M059J (cell line): ENCODE results near the gene RBL1. TPM values are rescaled to one million over a fixed set of nuclear protein-coding genes. Genes with fewer than 3 reads are reported as not detected.
"Not testable (repeated sequence)": the region's sequence is repeated elsewhere in the genome, so short reads cannot be mapped to it uniquely, and the experiment has no call there.

Experiments used
- DNase-seq: peaks from one replicate; pipeline ENCODE4 v3.0.0-alpha.2; 2012; ENCODE audit warnings: low read depth
- total RNA-seq: library from RNA; depleted of rRNA; stranded (reverse); fragments of >200 nt; shearing (Covaris generic); gene quantifications from 2 replicates; pipeline ENCODE4 v1.2.3, GENCODE V29; 2014

The RBL1 gene
- total RNA-seq, 1 experiment from 2014 or later: 26.8 TPM

DNA sequence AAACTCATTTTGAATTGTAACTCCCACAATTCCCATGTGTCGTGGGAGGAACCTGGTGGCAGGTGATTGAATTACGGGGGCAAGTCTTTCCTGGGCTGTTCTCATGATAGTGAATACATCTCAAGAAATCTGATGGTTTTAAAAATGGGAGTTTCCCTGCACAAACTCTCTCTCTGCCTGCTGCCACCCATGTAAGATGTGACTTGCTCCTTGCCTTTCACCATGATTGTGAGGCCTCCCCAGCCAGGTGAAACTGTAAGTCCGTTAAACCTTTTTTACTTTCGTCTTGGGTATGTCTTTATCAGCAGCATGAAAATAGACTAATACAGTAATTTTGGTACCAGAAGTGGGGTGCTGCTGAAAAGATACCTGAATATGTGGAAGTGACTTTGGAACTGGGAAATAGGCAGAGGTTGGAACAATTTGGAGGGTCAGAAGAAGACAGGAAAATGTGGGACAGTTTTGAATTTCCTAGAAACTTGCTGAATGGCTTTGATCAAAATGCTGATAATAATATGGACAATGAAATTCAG lies 102.9 kb downstream of the RBL1 start:
- no peak for DNase-seq

DNA sequence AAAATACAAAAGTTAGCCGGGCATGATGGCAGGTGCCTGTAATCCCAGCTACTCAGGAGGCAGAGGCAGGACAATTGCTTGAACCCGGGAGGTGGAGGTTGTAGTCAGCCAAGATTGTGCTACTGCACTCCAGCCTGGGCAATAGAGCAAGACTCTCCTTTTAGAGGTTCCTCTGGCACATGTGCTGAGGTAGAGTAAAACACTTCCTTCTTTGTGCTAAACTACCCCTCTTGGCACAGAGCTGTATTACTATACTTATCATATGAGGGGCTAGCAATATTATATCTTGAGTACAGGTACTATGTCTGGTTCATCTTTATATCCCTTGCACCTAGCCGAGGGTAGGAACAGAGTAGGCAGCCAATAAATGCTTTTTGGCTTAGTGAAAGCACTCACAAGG lies 104.1 kb downstream of the RBL1 start:
- DNase-seq: no peak

DNA sequence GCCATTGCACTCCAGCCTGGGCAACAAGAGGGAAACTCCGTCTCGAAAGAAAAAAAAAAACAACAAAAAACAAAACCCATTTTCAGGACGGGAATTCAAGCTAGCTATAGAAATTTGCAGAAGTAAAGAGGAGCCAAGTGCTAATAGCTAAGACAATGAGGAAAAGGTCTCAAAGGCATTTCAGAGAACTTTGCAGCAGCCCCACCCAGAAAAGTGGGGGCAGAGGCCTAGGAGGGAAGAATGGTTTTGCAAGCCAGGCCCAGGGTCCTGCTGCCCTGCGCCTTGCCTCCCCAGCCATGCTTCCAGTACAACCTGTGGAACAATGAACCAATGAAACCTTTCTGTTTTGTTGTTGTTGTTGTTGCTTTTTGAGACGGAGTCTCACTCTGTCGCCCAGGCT lies 106.0 kb downstream of the RBL1 start:
- no peak for DNase-seq

DNA sequence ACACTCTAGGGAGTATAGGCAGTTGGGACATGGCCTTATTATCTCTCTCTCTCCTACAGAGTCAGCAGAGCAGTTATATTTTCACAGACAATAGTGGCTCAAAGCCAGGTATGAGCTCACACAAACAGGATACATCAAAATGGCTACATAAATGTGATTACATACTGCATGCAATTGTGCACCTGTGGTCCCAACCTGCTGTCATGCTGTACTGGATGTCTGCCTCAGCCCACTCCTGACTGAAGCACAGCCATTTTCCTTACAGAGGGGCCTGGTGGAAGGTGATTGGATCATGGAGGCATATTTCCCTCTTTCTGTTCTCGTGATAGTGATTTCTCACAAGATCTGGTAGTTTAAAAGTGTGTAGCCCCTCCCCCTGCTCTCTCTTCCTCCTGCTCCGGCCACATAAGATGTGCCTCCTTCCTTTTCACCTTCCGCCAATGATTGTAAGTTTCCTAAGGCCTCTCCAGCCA lies 107.3 kb downstream of the RBL1 start:
- peak; percentile 43 for DNase-seq

- no peak for DNase-seq
Observed at GRCh38 chr20:36984257-36984638, 111.5 kb downstream of the RBL1 start.

- no peak for DNase-seq
Observed at GRCh38 chr20:36975099-36975818, 120.5 kb downstream of the RBL1 start.

DNA sequence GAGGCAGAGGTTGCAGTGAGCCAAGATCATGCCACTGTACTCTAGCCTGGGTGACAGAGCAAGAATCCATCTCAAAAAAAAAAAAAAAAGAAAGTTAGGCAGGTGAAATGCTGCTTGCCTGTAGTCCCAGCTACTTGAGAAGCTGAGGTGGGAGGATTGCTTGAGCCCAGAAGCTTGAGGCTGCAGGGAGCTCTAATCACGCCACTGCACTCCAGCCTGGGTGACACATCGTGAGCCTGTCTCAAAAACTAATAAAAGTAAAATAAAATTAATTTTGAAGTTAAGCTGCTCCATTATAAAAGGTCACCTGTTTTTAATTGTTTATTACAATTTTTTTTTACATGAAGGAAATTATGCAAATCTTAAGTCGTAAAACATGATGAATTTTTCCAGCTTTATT lies 121.1 kb downstream of the RBL1 start:
- no peak for DNase-seq

- DNase-seq: no peak
Observed at GRCh38 chr20:36971103-36971502, 124.7 kb downstream of the RBL1 start.

DNA sequence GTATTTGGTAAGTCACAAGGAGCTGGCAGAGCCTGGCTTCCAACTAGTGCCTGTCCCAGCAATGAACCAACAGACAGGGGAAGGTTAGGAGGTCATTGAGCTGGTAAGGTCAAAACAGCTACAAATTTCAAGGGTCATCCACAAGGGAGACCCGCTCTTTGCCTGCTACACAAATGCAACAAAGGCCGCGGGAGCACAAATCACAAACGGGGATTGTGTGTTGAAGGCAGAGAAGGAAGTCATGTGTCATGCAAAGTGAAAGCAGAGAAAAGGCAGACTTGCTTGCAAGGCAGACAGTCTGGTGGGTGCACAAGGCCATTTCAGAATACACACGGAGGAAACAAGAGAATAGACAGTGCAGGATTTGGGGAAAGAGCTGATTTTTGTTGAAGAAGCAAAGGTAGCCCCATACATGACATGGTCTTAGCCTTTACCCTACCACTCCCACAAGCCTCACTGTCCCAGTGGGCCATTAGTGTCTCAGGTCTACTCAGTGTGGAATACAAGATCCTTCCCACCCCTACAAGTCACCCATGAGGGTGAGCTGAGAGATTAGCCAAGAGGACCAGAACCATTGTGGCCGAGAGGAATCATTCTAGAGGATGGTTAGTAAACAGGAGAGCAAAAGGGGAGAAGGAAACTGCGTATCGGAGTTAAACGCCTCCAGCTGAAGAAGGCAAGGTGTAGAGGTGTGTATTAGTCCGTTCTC lies 126.2 kb downstream of the RBL1 start:
- no peak for DNase-seq

GRCh38 chr20:36969051-36969450 lies 126.7 kb downstream of the RBL1 start:
- DNase-seq: no peak

DNA sequence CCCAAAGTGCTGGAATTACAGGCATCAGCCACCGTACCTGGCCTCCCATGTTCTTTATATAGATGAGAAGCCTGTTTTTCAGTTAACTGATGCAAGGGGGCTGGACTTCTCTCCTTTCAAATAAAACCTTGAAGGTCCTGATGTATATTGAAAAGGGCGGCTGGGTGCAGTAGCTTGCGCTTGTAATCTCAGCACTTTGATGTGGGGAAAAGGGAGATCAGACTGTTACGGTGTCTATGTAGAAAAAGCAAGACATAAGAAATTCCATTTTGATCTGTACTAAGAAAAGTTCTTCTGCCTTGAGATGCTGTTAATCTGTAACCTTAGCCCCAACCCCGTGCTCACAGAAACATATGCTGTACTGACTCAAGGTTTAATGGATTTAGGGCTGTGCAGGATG lies 128.2 kb downstream of the RBL1 start:
- no peak for DNase-seq

DNA sequence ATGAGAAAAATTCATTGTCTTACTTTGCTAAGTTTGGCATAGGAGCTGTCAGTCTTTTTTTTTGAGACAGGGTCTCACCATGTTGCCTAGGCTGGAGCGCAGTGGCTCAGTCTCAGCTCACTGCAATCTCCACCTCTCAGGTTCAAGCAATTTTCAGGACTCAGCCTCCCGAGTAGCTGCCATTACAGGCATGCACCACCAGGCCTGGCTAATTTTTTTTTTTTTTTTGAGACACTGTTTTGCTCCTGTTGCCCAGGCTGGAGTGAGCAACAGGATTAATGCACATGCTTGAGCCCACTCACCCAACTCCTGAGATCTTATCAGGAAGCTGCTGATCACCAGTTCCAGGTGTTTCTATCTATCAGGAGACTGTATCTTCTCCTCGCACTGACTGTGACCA lies 128.8 kb downstream of the RBL1 start:
- not testable (repeated sequence) for DNase-seq

GRCh38 chr20:36962354-36962941 lies 133.3 kb downstream of the RBL1 start:
- DNase-seq: not testable (repeated sequence)

DNA sequence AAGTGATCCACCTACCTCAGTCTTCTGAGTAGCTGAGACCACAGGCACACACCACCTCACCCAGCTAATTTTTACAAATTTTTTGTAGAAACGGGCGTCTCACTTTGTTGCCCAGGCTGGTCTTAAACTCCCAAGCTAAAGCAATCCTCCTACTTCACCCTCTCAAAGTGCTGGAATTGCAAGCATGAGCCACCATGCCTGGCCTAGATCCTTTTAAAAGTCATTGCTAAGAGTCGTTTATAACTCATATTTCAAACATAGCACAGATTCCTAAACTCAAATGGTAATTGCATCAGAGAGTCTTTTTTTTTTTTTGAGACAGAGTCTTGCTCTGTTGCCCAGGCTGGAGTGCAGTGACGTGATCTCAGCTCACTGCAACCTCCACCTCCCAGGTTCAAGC lies 136.6 kb downstream of the RBL1 start:
- no peak for DNase-seq

- DNase-seq: no peak
Observed at GRCh38 chr20:36957875-36958667, 137.7 kb downstream of the RBL1 start.

DNA sequence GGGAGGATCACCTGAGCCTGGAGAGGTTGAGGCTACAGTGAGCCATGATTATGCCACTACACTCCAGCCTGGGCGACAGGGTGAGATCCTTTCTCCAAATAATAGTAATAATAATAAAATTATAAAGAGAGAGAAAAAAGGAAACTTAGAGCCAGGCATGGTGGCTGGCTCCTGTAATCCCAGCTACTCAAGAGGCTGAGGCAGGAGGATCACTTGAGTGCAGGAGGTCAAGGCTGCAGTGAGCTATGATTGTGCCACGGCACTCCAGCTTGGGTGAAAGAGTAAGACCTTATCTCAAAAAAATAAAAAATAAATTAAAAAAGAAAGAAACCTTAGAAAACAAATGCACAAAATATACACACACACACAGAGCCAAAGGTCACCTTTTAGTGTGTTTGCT lies 139.1 kb downstream of the RBL1 start:
- DNase-seq: no peak

GRCh38 chr20:36956016-36956415 lies 139.8 kb downstream of the RBL1 start:
- DNase-seq: no peak

DNA sequence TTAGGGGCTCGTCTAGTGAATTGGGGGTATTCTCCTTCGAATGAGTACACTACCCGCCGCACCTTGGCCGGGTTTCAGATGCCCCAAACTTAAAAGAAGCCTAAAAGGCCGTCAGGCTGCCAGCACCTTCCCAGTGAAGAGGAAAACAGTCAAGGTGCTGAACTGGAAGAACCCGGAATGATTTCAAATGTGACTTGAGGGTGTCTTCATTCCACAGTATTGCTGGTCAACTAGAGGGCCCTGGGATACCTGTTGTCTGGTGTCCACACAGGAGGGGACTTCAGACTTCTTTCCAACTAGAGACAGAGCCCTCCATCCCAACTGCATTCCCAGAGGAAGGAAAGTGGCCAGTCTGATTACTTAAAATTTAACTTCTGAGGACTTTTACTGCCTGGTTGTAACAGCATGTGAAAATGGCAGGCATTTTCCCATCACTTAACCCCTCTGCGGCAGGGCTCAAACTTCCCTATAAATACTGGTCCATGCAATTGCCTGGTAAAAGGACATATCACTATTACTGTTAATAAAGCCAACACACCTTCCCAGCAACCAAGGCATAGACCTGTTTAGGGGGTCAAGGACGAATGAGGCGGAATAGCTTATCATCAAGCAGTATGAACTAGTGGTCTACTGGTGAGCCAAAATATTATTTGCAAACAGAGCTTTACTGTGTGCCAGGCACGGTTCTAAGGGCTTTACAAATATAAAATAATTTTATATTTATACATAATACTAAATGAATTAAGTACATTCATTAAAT lies 143.6 kb downstream of the RBL1 start:
- no peak for DNase-seq

- peak; percentile 100 for DNase-seq
Observed at GRCh38 chr20:36951198-36951978, 144.4 kb downstream of the RBL1 start, which contains the start of gene SAMHD1. SAMHD1 (minus strand) TSS chr20:36951708; CDS start chr20:36951643, 65 bp downstream.
